Occipital lobe (tissue), 2 donors: ENCODE data around the gene CHST14. TPM values are rescaled to one million over a fixed set of nuclear protein-coding genes. Genes with fewer than 3 reads are reported as not detected.

Experiments
- DNase-seq: peaks from one replicate; lab custom pipeline; 2025; lab: John Stamatoyannopoulos, UW
- total RNA-seq: library from RNA; depleted of rRNA; stranded (reverse); fragments of >200 nt; gene quantifications from one replicate; pipeline ENCODE4 v1.2.3, GENCODE V29; 2014

Gene CHST14
- total RNA-seq, 1 donor from 2014 or later, result 1.6 TPM

DNA sequence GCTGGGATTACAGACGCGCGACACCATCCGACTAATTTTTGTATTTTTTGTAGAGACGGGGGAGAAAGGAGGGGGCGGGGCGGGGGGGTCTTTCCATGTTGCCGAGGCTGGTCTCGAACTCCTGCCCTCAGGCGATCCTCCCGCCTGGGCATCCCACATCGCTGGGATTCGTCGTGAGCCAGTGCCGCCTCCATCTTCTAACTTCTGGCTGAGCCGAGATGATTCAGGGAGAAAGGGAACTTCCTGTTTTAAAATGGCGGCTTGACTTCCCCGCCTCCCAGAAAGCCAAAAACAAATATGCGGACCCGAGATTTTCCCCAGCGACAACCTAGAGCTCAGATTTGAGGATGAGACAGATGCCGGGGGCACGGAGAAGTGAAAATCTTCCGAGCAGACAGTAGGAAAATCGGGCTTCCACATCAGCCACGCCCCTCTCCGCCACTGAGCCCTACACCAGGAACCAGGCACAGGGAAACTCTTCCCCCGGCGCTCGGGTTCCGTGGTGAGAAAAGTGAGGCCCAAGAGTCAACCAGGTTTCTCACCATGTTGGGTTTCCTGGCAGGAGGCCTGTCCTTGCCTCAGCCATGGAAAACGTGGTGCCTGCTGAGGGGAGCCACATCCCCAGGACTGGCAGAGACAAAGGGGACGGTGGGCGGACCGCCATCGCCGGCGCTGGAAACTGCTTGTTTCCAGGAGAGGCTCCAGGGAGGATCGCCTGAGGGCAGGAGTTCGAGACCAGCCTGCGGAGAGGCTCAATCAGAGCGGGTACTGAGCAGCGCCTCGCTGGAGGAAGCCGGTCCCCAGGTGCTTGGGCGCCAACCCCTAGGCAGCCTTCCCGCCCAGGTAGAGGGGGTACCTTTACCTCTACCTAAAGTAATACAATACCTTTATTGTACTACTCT, 18.7 kb downstream of the CHST14 start:
- DNase-seq, result no peak

- no peak for DNase-seq
Measured at GRCh38 chr15:40493089-40493840, 22.5 kb downstream of the CHST14 start.

DNA sequence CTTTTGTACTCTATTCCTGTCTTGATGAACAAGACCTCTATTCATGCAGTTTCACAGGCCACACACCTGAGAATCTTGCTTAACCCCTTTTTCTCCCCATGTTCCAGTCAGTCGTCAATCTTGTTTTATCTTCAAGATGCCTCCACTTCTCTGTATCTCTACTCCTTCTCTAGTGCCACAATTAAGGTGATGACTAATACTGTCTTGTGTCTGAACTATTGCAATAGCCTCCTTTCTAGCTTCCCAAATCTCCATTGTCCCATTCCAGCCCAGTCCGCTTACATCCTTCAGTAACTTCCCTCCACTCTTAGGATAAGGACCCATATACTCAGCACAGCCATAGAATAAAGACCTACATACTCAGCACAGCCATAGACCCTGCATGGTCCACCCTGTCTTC, 24.7 kb downstream of the CHST14 start:
- DNase-seq, result no peak

GRCh38 chr15:40498418-40498817, 27.6 kb downstream of the CHST14 start:
- DNase-seq, result no peak

GRCh38 chr15:40498891-40499290, 28.1 kb downstream of the CHST14 start:
- DNase-seq, result no peak

DNA sequence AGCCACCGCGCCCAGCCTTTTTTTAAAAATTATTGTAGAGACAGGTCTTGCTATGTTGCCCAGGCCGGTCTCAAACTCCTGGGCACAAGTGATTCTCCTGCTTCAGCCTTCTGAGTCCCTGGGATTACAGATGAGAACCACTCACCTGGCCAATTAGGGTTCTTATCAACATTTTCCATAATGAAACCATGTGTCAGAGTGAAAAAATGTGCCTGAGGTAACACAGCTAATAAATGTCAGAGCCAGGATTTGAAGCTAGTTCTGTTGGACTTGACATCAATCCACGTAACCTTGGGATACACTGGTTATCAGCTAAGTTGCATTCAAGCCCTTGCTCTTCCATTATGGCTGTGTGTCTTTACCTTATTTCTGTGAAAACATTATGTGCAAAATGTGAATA, 29.1 kb downstream of the CHST14 start:
- DNase-seq, result no peak

DNA sequence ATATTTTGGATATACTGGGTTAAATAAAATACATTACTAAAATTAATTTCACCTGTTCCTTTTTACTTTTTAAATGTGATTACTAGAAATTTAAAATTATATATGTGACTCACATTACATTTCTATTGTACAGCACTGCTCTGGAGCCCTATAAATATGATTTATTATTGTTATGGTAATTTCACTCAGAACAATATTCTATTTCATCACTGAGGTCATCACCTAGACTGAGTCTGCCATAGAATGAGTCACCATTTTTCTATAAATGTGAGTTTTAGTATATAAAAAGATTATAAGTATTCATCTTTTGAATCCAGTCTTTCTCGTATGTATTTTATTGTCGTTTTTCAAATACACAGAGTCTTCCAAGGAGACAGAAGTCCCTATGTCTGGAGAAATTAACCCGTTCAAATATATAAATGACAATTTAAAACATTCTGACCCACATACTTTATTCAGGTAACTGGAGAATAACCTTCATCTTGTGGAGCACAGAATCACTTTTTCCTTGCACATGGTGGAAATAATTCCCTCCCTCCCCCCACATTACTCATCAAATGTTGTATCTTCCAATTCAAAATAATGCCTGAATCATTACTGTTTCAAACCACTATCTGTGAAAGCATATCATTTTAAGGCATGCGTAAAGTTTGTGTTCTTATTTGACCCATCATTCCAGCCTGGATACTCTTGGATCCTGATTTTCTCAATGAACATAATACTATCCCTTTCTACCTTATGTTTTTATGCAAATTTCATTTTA, 30.0 kb downstream of the CHST14 start:
- DNase-seq, result no peak

- no peak for DNase-seq
Measured at GRCh38 chr15:40501487-40501886, 30.7 kb downstream of the CHST14 start.

GRCh38 chr15:40506964-40507571, 36.3 kb downstream of the CHST14 start:
- peak; percentile 22 for DNase-seq

- DNase-seq, result no peak
Measured at GRCh38 chr15:40508216-40508615, 37.4 kb downstream of the CHST14 start.

DNA sequence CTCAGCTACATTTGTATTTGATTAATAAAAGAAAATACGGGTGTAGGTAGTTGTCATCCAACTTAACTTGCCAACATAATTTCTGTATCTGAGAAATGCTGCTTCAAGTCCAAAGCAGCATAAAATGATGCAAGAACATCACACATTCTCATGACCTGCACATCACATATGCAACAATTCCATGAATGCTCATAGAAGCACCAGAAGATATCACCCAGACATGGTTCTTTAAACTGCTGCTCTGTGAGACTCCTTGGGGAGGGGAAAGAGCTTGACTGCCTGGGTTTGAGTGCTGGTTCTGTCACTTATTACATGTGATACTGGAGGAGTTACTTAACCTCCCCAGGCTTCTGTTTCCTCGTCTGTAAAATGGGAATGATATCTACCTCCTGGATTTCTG, 39.4 kb downstream of the CHST14 start:
- no peak for DNase-seq

- DNase-seq, result no peak
Measured at GRCh38 chr15:40511093-40511471, 40.3 kb downstream of the CHST14 start.

- peak; percentile 25 for DNase-seq
Measured at GRCh38 chr15:40511472-40512133, 40.8 kb downstream of the CHST14 start.

- no peak for DNase-seq
Measured at GRCh38 chr15:40512440-40512839, 41.7 kb downstream of the CHST14 start.

GRCh38 chr15:40513609-40514008, 42.8 kb downstream of the CHST14 start:
- DNase-seq, result no peak

GRCh38 chr15:40516322-40516721, 45.5 kb downstream of the CHST14 start:
- DNase-seq, result no peak

Other genes with a start within 250 kb of the CHST14 start
- gene PAK6, start 231.9 kb upstream of the CHST14 start, total RNA-seq, result 11.2 TPM
- gene ANKRD63, start 187.9 kb upstream of the CHST14 start, total RNA-seq, result not detected
- gene PLCB2, start 163.0 kb upstream of the CHST14 start, total RNA-seq, result 3.3 TPM
- 14.8 TPM for gene INAFM2, start 147.3 kb upstream of the CHST14 start, total RNA-seq
- 1.6 TPM for gene CCDC9B, start 130.0 kb upstream of the CHST14 start, total RNA-seq
- not detected for gene PHGR1, start 120.0 kb upstream of the CHST14 start, total RNA-seq
- gene DISP2, start 112.8 kb upstream of the CHST14 start, total RNA-seq, result 9.2 TPM
- 17.8 TPM for gene KNSTRN, start 88.3 kb upstream of the CHST14 start, total RNA-seq
- 22.1 TPM for gene IVD, start 65.2 kb upstream of the CHST14 start, total RNA-seq
- 10.6 TPM for gene BAHD1, start 30.0 kb upstream of the CHST14 start, total RNA-seq
- 25.9 TPM for gene CCDC32, start 94.1 kb downstream of the CHST14 start, total RNA-seq
- gene RPUSD2, start 98.3 kb downstream of the CHST14 start, total RNA-seq, result 14.2 TPM
- 4.7 TPM for gene KNL1, start 123.3 kb downstream of the CHST14 start, total RNA-seq
- gene RAD51, start 224.2 kb downstream of the CHST14 start, total RNA-seq, result 0.47 TPM